Choroid plexus epithelial cell (primary cell): Measurements from ENCODE around the gene DMGDH.

Experiments
- DNase-seq: peaks from one replicate; pipeline ENCODE4 v3.0.0-alpha.2; 2010; ENCODE audit warnings: low read depth
- H3K4me3 ChIP-seq: 2 replicates; pipeline ENCODE4 v1.5.1; 2011; ENCODE audit warnings: low read depth, mild to moderate bottlenecking, control low read depth, low read length, moderate library complexity
- TF ChIP-seq, protein P1 (sequence below): conservative IDR thresholded peaks from 2 replicates; pipeline ENCODE4 v1.5.1; 2011; ENCODE audit warnings: low read depth, mild to moderate bottlenecking, control low read depth, inconsistent platforms, low read length, moderate library complexity

The DMGDH gene

DNA sequence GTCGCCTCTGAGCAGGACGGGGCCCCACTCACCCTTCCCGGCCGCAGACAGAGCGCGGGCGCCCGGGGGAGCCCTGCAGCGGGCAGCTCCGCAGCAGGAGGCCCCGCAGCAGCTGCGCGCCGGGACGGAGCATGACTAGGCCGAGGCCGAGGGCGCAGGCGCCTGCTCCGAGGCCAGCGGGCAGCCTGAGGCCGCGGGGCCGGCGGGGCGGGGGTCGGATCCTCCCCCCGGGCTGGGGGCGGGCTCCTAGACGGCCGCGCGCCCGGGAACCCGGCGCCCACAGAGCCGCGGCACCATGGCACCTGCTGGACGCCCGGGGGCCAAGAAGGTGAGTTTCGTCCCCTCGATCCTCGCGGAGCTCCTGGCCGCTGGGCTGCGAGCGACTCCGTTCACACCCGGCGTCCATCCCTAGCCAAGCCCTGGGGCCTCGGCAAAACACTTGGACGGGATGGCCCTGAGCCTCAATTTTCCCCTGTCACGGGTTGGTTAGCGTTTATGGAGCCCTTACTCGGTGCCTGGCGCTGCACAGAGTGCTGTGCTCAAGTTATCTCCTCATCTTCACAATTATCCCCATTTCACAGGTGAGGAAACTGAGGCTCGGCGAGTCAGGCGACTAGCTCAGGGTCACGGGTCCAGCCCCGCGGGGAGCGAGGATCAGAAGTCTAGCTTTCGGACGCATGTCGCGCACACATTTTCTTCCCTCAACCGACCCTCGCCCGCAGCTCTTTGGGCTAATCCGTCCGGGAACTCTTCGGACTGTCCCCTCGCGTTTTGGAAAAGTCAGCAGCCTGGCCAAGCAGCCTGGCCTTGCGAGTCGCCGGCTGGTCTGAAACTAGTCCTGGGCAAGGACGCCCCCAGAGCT, at the start of gene DMGDH, which contains the start of gene BHMT2:
Gene DMGDH (minus strand): TSS at position 187 of the 862 bp plus-strand sequence. CDS start 54 bp downstream, at position 133.
Gene BHMT2 (plus strand): TSS at position 280 of the 862 bp plus-strand sequence. CDS start 16 bp downstream, at position 296.
- DNase-seq, result peak; percentile 77
- TF ChIP-seq, protein P1, sequence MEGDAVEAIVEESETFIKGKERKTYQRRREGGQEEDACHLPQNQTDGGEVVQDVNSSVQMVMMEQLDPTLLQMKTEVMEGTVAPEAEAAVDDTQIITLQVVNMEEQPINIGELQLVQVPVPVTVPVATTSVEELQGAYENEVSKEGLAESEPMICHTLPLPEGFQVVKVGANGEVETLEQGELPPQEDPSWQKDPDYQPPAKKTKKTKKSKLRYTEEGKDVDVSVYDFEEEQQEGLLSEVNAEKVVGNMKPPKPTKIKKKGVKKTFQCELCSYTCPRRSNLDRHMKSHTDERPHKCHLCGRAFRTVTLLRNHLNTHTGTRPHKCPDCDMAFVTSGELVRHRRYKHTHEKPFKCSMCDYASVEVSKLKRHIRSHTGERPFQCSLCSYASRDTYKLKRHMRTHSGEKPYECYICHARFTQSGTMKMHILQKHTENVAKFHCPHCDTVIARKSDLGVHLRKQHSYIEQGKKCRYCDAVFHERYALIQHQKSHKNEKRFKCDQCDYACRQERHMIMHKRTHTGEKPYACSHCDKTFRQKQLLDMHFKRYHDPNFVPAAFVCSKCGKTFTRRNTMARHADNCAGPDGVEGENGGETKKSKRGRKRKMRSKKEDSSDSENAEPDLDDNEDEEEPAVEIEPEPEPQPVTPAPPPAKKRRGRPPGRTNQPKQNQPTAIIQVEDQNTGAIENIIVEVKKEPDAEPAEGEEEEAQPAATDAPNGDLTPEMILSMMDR, result no peak
- H3K4me3 ChIP-seq, result peak within 1 kb of the TSS; percentile 57

DNA sequence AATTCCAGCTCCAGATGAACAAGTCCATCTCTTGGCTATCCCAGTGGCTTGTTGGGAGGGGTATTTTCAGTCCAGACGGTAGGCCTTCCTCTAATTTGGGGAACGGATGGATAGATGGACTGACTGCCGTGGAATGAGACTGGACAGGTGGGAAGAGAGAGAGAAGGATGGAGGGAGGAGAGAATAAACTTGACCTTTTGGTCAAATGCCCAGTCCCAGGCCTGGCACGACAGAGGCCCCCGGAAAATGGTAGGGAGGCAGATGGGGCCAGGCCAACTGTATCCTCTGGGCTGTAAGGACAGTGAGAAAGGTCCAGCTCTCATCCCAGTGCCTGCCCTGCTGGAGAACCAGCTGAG, 43.2 kb upstream of the DMGDH start:
- H3K4me3 ChIP-seq, result no peak overlapping the region
- DNase-seq, result no peak
- TF ChIP-seq, protein P1, result no peak

DNA sequence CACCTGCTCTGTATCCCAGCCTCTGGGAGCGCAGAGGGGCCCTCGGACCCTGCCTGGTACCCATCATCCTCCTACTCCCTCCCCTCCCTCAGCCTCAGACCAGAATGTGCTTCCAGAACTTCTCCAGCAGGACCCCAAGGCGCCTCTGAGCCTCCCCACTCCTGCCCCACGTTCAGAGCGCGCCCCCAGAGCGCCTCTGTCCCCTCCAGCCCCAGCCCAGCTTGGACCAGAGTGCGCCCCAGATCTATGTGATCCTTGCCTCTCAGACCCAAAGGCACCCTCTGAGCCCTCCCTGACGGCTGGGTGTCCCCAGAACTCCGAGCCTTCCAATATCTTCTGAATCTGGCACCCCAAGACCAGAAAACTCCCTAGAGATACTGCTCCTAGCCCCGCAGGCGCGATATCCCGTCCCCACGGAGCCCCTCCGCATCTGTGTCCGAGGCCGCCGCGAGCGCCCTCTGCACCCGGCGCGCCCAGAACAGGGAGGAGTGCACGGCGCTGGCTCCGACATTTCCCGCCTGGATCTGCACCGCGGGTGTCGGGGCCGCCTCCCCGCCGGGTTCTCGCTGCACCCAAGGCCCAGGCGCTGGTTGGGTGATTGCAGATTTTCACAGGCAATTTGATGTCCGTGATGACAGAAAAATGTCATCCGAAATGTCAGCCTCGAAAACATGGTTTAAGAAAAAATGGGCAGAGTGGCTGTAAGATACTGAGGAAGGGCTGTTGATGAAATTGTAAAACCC, 42.7 kb upstream of the DMGDH start:
- TF ChIP-seq, protein P1, result no peak
- no peak overlapping the region for H3K4me3 ChIP-seq
- DNase-seq, result no peak

DNA sequence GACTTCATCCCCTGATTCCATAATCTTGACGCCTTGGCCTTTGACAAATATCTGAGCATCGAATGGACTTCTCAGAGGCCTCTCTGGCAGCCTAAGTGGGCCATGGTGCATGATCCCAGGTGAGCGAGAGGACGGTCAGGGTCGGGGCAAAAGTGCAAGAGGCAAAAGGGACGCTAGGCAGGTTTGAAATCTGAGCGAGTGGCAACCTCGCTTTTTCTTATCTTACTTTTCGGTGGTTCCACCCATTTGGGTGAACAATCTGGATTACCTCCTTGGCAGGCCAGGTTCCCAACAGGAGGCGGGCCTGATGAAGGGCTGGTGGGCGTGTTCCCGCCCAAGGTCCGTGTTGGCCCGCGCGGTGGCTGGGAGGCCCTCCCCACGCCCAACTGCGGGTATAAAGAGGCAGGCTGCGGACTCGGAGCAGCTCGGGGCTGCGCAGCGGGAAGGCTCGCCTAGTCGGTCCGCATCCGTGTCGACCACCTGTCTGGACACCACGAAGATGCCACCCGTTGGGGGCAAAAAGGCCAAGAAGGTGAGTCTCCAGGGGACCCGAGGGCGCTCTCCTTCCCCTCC, 42.0 kb upstream of the DMGDH start, which contains the start of gene BHMT:
Gene BHMT (plus strand): TSS at position 423 of the 573 bp plus-strand sequence. CDS start 77 bp downstream, at position 500.
- TF ChIP-seq, protein P1, result no peak
- no peak for DNase-seq
- no peak within 1 kb of the TSS for H3K4me3 ChIP-seq

DNA sequence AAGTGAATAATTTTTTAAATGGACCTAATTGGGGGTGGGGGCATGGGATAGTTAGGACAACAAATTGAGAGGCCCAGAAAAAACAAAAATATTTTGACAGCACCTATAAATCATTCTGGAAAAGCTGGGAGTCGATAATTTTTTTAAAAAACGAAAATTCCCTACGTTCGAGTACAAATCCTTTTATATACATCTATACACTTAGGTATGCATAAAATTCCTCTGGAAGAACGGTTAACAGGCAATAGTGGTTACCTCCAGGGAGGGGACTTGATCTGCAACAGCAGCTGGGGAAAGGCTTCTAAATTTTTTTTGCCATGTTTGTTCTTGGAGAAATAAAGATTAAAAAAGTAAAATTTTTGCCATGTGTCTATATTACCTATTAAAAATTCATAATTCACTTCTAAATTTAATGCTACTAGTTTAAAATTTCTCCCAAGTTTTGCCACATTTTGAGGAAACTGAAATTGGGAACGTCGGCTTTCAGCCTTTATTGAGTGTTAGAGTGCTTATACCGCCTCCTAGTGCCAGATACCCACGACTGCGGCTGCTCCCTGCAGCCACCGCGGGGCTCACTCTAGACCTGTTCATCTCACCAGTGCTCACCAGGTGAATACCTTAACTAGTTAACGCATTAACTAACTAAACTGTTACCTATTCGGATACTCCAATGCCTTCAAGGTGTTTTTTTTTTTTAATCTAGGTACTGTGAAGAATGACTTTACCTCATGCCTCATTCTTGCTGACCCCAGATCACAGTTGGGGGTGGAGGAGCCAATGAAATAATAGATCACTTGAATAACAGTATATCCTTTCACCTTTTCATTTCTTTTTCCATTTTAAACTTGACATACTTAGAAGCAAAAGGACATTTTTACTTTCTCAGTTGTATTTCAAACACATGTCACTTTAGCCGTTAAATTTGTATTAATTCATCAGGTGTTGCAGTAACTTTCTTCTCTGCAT, 40.3 kb upstream of the DMGDH start:
- TF ChIP-seq, protein P1, result peak; percentile 72
- DNase-seq, result peak; percentile 24
- no peak overlapping the region for H3K4me3 ChIP-seq

DNA sequence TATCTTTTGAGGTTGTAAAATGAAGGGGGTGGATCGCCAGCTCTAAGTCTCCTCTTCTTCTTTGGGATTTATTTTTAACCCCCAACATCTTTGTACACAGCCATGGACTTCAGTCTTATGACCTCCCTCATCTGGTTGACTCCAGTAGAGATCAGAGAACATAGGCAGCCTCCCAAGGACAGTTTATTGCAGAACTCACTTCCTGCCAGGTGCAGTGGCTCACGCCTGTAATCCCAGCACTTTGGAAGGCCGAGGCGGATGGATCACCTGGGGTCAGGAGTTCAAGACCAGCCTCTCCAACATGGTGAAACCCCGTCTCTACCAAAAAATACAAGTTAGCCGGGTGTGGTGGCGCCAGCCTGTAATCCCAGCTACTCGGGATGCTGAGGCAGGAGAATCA, 39.3 kb upstream of the DMGDH start:
- TF ChIP-seq, protein P1, result no peak
- no peak for DNase-seq
- no peak overlapping the region for H3K4me3 ChIP-seq
